Colon (tissue), 2 donors: ENCODE results near the gene CCDC28B.

Source experiments
- FAIRE-seq: peaks from 2 replicates; lab custom pipeline; 2012; peaks lifted over from hg19 to GRCh38; lab: Jason Lieb, UNC
- donor health status: control.
- donor health status: control.

The CCDC28B gene

DNA sequence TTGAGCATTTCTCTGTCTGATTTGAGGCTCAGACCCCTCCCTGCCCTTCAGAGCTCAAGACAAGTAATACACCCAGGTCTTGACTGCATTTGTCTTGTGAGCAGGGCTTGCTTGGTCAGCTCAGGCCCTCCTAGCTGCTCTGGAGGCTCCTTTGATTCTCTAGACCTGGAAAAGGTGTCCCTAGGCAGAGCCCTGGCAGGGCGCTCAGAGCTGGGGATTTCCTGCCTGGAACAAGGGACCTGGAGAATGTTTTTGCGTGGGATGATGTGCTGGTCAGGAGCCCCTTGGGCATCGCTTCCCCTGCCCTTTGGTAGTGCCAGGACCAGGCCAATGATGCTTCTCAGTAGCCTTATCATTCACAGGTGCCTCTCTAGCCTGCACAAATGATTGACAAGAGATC lies 4.9 kb upstream of the CCDC28B start:
- no peak for FAIRE-seq

DNA sequence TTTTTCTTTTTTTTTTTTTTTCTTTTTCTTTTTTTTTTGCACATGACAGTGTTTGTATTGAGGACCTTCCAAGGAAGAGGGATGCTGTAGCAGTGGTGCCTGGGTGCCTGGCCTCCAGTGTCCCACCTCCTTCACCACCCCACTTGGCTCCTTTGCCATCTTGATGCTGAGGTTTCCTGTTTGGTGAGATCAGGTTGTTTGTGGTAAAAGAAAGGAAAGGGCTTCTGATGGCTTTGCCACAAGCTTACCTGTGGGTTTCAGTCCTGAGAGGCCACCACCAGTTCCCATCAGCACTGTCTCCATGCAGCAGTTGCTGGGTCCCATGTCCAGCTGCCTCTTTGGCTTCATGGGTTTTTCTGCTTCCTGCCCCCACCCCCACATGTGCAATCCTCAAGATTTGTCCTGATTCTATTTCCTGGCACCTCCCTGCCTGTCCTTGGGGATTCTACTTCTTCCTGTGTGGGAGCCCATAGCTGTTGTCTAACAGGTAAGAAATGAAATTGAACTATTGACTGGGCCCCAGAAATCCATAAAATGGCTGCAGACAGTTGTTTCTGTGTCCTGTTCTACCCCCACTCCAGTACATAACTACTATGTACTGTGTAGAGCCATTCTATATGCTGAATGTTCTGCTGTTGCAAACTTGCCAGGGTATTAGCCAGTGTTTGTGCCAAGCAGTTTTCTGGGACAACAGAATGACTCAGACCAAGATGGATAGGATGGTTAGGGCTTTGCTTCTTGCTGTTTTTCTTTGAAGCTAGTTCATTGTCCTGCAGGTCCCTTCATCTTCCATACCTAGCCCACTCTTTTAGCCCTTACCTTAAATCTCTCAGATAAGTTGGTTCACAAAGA lies 4.2 kb upstream of the CCDC28B start:
- FAIRE-seq = no peak

DNA sequence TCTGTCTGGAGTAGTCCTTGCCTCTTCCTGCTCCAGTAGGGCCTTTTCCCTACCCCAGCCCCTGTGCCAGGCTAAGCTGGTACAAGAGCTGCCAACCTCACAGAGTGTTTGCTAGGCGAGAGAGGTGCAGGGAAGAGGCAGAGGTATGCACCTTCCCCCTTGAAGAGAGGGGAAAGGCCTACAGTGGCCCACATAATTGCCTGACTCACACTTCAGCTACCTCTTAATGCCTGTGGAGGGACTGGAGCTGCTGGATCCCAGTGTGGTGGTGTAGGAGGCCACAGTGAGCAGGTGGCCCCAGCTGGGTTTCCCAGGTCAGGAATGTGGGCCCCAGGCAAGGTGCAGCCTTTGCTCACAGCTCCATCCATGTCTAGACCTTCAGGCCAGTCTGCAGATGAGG lies 3.3 kb upstream of the CCDC28B start:
- no peak for FAIRE-seq

DNA sequence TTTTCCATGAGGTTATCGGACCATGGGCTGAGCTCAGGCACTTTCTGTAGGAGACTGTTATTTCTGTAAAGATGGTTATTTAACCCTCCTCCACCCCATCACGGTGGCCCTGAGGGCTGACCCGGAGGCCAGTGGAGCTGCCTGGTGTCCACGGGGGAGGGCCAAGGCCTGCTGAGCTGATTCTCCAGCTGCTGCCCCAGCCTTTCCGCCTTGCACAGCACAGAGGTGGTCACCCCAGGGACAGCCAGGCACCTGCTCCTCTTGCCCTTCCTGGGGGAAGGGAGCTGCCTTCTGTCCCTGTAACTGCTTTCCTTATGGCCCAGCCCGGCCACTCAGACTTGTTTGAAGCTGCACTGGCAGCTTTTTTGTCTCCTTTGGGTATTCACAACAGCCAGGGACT lies 2.6 kb upstream of the CCDC28B start:
- no peak for FAIRE-seq

- no peak for FAIRE-seq
These were observed 2.0 kb upstream of the CCDC28B start for GRCh38 chr1:32198237-32199042.

GRCh38 chr1:32199043-32199716 lies 1.2 kb upstream of the CCDC28B start:
- FAIRE-seq = no peak

GRCh38 chr1:32199717-32200072 lies 700 bp upstream of the CCDC28B start:
- FAIRE-seq = no peak

DNA sequence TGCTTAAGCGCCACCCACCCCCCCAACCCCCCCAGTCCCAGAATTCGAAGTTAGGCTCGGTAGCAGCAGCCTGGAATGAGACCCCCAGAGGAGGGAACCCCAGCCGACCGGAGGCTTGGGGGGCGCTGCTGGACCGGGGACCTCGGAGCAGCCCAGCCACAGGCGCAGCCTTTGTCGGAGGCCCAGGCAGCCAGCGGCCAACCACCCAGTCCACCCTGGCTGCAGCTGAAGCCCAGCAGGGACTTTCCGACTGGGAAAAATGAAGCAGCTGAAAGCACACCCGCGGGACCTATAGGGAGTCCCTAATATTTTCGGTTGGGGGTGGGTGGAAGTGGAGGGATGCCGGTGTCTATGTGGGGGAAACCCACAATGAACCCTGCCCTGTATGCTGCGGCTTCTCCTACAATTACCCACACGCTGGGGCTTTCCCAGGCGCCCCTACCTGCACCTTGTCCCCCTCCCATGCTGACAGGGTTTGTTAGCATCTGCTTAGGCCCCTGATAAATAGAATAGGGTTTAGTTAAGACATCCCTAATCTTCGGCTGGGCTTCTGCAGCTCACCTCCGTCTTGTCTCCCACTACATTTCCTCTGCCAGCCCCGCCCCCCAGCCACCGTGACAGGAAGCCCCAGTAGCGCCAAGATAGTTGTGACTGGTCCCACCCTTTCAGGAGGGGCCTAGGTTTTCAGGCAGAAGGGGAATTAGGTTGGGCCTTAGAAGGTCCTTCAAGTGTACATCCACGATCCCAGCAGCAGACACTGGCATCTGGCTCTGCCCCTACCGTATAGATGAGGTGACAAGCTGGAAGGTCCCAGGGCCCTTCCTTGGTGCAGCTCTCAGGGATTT lies 838 bp downstream of the CCDC28B start:
- FAIRE-seq = no peak

- no peak for FAIRE-seq
These were observed 4.6 kb downstream of the CCDC28B start for GRCh38 chr1:32204943-32205361.

DNA sequence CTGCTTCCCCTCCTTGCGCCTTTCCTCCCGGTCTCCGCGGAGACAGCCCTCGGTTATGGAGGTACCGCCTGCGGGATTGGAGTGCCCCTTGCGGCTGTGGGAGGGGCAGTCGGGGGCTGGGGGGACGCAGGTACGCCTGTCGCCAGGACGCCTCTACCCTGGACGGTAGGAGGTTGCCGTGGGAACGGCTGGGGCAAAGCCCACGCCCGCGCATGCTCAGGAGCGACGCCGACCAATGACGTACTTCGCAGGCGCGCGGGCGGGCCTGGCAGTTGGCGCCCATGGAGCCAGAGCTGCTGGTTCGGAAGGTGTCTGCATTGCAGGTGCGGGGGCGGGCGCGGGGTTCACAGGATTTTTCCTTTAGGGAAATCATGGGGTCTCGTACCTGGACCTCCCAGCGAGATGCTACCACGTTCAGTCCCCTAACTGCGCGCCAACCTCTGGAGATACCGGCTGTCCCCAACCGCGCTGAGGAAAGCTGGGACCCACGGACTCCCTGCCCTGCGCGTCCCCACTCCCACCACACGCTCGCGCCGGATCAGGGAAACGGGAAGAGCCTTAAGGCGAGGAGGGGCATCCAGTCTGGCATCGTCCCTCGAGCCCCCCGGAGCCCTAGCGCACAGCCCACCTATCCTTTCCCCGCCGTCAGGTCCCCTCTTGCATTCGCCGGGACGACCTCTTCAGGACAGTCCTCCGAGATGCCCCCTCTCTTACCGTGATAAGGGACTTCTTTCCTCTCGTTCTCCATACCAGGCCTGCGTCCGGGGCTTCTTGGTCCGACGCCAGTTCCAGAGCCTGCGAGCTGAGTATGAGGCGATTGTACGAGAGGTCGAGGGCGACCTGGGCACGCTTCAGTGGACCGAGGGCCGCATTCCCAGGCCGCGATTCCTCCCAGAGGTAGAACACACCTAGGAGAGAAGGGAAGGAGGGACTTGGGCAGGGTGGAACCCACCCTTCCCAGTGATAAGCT lies 5.3 kb downstream of the CCDC28B start, which contains the start of gene IQCC:
TSS of gene IQCC (plus strand) at position 271 of the 970 bp plus-strand sequence. CDS start at position 282, 11 bp downstream.
- no peak for FAIRE-seq

DNA sequence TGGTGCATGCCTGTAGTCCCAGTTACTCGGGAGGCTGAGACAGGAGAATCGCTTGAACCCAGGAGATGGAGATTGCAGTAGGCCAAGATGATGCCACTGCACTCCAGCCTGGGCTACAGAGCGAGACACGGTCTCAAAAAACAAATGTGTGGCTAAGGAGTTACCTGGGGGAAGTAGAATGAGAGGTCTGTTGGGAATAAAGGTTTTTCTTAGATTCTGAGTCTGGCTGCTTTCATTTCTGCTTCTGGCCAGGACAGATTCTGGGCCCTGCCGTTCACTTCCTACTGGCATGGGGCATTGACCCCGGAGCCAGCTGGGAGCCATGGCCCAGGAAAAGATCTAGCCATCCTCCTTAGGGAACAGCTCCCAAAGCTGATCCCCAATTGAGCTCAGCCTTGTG lies 8.1 kb downstream of the CCDC28B start:
- no peak for FAIRE-seq

DNA sequence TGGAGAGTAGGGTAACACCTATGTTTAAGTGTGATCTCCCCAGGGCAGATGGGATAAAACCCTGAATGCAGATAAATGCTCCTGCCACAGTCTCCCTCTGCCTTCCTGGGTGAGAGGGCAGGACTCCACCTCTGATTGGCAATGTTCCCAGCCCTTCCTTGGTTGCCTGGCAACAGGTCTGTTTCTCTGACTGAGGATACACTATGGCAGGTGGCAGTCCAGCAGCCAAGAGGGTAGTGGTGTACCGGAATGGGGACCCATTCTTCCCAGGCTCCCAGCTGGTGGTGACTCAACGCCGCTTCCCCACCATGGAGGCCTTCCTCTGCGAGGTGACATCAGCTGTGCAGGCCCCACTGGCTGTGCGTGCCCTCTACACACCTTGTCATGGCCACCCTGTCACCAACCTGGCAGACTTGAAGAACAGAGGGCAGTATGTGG lies 8.5 kb downstream of the CCDC28B start, which contains the start of gene DCDC2B:
TSS of gene DCDC2B (plus strand) at position 199 of the 438 bp plus-strand sequence. CDS start at position 204, 5 bp downstream.
- FAIRE-seq = no peak

GRCh38 chr1:32215629-32216480 lies 15.5 kb downstream of the CCDC28B start:
- FAIRE-seq = no peak

DNA sequence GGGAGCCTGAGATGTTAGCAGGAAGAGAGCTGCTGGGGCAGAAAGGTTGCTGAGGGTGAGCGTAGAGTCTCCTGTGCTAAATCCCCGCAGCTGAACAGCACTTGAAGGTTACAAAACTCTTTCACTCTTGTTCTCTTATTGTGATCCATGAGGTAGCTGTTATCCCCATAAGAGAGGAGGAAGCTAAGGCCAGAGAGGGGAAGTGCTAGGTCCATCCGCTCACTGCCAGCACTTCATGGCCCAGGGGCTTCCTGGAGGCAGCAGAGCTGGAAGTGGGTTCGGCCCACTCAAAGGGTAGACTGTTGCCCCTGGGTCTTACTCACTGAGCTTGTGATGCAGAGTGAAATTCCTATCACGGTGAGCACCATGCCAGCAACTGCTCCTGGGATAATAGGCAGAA lies 16.2 kb downstream of the CCDC28B start:
- FAIRE-seq = no peak

DNA sequence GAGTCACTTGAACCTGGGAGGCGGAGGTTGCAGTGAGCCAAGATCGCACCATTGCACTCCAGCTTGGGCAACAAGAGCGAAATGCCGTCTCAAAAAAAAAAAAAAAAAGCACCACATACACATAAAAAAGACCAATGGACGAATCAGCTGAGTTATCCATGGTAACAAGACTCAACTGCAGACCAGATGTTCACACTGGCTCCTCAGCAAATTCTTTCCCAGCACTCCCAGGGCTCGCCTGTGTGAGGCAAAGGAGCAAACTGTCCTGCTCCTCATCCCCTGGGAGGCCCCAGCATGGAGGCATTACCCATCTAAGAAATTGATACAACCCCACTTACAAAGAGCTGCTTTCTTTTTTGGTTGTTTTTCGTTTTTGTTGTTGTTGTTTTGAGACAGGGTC lies 18.6 kb downstream of the CCDC28B start:
- no peak for FAIRE-seq

GRCh38 chr1:32220746-32221580 lies 20.6 kb downstream of the CCDC28B start:
- FAIRE-seq = no peak

- no peak for FAIRE-seq
These were observed 21.2 kb downstream of the CCDC28B start for GRCh38 chr1:32221581-32221979.

GRCh38 chr1:32221980-32222755 lies 21.8 kb downstream of the CCDC28B start, which contains the start of the genes EIF3I and TMEM234:
TSS of gene EIF3I (plus strand) at chr1:32222407. CDS start at chr1:32222442, 35 bp downstream.
TSS of gene TMEM234 (minus strand) at chr1:32222353. CDS start at chr1:32222322, 31 bp downstream.
- no peak for FAIRE-seq
